Lung (tissue), 12 donors: ENCODE measurements around the gene MITF. TPM values are rescaled to one million over a fixed set of nuclear protein-coding genes. Genes with fewer than 3 reads are reported as not detected.

ENCODE experiments used
- ATAC-seq: fragments of 200-7000 bp; cut with Tn5 transposase; one replicate; pipeline ENCODE4 v1.9.1; 2020; ENCODE audit warnings: moderate number of reproducible peaks; ENCODE audit not compliant: insufficient read depth, low FRiP score
- DNase-seq, 3 donors: peaks; one replicate each; pipeline ENCODE4 v3.0.0-alpha.2; 2013 to 2017
- H3K27ac ChIP-seq, 2 donors: one replicate each; pipeline ENCODE4 v1.5.1; 2013; ENCODE audit warnings: mild to moderate bottlenecking in 2 of 2, moderate library complexity in 2 of 2, control low read depth in 1 of 2, inconsistent platforms in 1 of 2, low read depth in 1 of 2, low read length in 1 of 2
- H3K27me3 ChIP-seq, 3 donors: one replicate each; pipeline ENCODE4 v1.5.1; 2013; ENCODE audit warnings: low read length in 2 of 3; ENCODE audit not compliant: control insufficient read depth in 3 of 3, insufficient read depth in 3 of 3
- H3K36me3 ChIP-seq, 4 donors: one replicate each; pipeline ENCODE4 v1.5.1; 2013; ENCODE audit warnings: low read length in 4 of 4, mild to moderate bottlenecking in 1 of 4, moderate library complexity in 1 of 4; ENCODE audit not compliant: control insufficient read depth in 4 of 4, insufficient read depth in 4 of 4
- H3K4me1 ChIP-seq, 5 donors: one replicate each; pipeline ENCODE4 v1.5.1; 2013; ENCODE audit warnings: low read length in 5 of 5, mild to moderate bottlenecking in 2 of 5, moderate library complexity in 1 of 5; ENCODE audit not compliant: control insufficient read depth in 5 of 5, insufficient read depth in 5 of 5
- H3K4me3 ChIP-seq: one replicate; pipeline ENCODE4 v1.5.1; 2013; ENCODE audit warnings: mild to moderate bottlenecking, control low read depth, moderate library complexity
- H3K9ac ChIP-seq, 2 donors: one replicate each; pipeline ENCODE4 v1.5.1; 2013; ENCODE audit warnings: low read length in 2 of 2, control low read depth in 1 of 2; ENCODE audit not compliant: insufficient read depth in 1 of 2
- H3K9me3 ChIP-seq, 4 donors: one replicate each; pipeline ENCODE4 v1.5.1; 2013; ENCODE audit warnings: low read length in 3 of 4, mild to moderate bottlenecking in 1 of 4, moderate library complexity in 1 of 4; ENCODE audit not compliant: control insufficient read depth in 4 of 4, insufficient read depth in 3 of 4
- WGBS, 2 donors: extraction: QIAGEN DNeasy Blood & Tissue Kit; methylation state at CpG; one replicate each; pipeline ENCODE4 v1.1.7; 2013; 5-methylcytosine and 5-hydroxymethylcytosine counted together
- polyA plus RNA-seq, 2 donors: library from polyadenylated mRNA; stranded (reverse); fragments of 200-250 nt; gene quantifications; one replicate each; pipeline ENCODE4 v1.2.1, GENCODE V29; 2013
- total RNA-seq, 2 donors: library from RNA; depleted of rRNA in 1 of 2; stranded (reverse); fragments of >200 nt in 1 of 2; gene quantifications; one replicate each; pipeline ENCODE4 v1.2.1, GENCODE V29; 2014 to 2021
- TF ChIP-seq, protein P1 (sequence below): IDR thresholded peaks from 2 replicates; pipeline ENCODE4 v1.5.1; 2012; ENCODE audit warnings: mild to moderate bottlenecking; ENCODE audit errors: control extremely low read depth, extremely low read depth
- donor health status: control.
- donor health status: control.
- donor health status: Bipolar disorder and iron deficiency.
- donor health status: healthy.
- donor health status: DM: yes; HTN: yes; CAD: no.

MITF gene
- total and polyA plus RNA-seq, 4 donors, result 5.0 to 28.0 (median 12.0) TPM

DNA sequence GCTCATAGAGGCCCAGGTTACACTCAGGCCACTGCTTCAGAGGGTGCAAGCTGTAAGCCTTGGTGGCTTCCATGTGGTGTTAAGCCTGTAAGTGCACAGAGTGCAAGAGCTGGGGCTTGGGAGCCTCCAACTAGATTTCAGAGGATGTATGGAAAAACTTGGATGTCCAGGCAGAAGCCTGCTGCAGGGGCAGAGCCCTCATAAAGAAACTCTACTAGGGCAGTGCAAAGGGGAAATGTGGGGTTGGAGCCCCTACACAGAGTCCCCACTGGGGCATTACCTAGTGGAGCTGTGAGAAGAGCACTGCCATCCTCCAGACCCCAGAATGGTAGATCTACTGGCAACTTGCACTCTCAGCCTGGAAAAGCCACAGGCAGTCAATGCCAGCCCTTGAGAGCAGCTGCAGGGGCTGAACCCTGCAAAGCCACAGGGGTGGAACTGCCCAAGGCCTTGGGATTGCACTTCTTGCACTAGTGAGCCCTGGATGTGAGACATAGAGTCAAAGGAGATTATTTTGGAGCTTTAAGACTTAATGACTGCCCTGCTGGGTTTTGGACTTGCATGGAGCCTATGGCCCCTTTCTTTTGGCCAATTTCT lies 14.0 kb downstream of the MITF start:
- TF ChIP-seq, protein P1, sequence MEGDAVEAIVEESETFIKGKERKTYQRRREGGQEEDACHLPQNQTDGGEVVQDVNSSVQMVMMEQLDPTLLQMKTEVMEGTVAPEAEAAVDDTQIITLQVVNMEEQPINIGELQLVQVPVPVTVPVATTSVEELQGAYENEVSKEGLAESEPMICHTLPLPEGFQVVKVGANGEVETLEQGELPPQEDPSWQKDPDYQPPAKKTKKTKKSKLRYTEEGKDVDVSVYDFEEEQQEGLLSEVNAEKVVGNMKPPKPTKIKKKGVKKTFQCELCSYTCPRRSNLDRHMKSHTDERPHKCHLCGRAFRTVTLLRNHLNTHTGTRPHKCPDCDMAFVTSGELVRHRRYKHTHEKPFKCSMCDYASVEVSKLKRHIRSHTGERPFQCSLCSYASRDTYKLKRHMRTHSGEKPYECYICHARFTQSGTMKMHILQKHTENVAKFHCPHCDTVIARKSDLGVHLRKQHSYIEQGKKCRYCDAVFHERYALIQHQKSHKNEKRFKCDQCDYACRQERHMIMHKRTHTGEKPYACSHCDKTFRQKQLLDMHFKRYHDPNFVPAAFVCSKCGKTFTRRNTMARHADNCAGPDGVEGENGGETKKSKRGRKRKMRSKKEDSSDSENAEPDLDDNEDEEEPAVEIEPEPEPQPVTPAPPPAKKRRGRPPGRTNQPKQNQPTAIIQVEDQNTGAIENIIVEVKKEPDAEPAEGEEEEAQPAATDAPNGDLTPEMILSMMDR, result no peak
- Histone ChIP-seq H3K4me3 (no peak overlapping the region), H3K27ac (peak overlapping the region in 1 of 2 donors; percentile 24), H3K27me3 (no peaks in the 10 kb centered on the region), H3K9me3 (peaks cover 0 to 4% (median 1%) of the 10 kb centered on the region in 4 donors), H3K4me1 (peaks cover 0 to 37% (median 4%) of the 10 kb centered on the region in 5 donors), H3K36me3 (no peaks in the 10 kb centered on the region), H3K9ac (no peak overlapping the region)
- DNase-seq (no peak), ATAC-seq (no peak)

DNA sequence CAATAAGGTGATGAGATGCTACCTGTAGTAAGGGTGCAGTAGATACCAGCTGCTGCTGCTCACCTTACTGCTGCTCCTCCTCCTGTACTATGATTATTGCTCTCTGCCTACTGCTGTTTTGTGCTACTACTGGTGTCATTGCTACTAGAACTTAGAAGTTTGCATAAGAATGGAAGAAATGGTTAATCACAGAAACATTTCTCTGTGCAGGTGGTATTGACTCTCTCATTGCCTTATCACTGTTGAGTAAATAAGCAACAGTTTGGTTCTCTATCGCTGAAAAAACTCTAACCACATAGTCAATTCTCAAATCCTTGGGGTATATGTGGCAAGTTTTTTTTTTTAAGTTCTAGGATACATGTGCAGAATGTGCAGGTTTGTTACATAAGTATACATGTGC lies 16.5 kb downstream of the MITF start:
- peaks cover 0 to 27% (median 0%) of the 10 kb centered on the region in 5 donors for H3K4me1 ChIP-seq
- no peak overlapping the region for H3K27ac ChIP-seq
- H3K9ac ChIP-seq, result no peak overlapping the region
- DNase-seq (no peak), ATAC-seq (no peak)
- peaks cover 0 to 4% (median 1%) of the 10 kb centered on the region in 4 donors for H3K9me3 ChIP-seq
- no peak overlapping the region for H3K4me3 ChIP-seq
- 74 to 82% methylated on average over 1 of the region's 1 CpG for WGBS, 2 donors
- no peaks in the 10 kb centered on the region for H3K36me3 ChIP-seq
- TF ChIP-seq, protein P1, result no peak
- no peaks in the 10 kb centered on the region for H3K27me3 ChIP-seq

DNA sequence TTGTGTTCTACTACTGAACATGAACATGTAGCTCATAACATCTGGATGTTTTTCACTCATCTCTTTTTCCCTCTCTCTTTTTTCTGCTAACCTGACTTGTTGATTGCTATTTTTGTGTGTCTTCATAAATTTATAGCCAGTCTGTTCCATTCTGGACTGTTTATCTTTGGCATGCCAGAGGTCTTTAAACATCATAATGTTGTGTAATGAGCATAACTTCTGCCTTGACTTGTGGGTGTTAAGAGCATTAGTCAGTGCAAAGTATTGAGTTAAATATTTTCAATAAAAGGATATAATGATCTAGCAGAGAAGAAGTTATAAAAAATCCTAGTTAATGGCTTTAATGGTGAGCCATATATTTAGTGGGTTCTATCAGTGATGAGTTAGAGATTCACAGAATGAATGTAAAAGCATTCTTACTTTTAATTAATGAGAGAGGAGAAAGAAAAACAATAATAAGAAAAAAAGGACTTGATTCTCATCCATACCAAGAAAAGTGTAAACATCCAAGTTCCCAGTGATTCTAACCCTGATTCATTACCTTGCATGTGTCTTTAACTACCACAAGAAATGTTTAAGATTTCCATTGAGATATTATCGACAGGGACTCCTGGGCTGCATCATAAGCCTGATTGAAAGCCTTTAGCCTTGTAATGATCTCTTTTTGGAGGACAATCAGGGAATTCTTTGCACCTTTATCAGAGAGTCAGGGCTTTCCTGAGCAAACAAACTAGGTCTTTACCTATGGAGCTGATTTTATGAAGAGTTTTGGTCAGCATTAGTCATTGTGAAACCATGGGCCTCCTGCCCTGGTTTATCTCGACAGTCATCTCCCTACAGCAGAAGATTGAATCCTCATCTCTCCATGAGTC lies 22.9 kb downstream of the MITF start:
- no peaks in the 10 kb centered on the region for H3K36me3 ChIP-seq
- WGBS, 2 donors, result 74 to 76% methylated on average over 2 of the region's 2 CpGs
- no peak overlapping the region for H3K4me3 ChIP-seq
- DNase-seq, result peak in 1 of 3 donors; percentile 45
- TF ChIP-seq, protein P1, result no peak
- peaks cover 0 to 43% (median 3%) of the 10 kb centered on the region in 5 donors for H3K4me1 ChIP-seq
- no peak for ATAC-seq
- H3K27me3 ChIP-seq, result no peaks in the 10 kb centered on the region
- H3K9me3 ChIP-seq, result no peaks in the 10 kb centered on the region
- H3K27ac ChIP-seq, result peak overlapping the region in 1 of 2 donors; percentile 12
- H3K9ac ChIP-seq, result no peak overlapping the region
